Testis (tissue), 2 donors: ENCODE measurements around the gene PLCB3.

Source experiments
- POLR2A ChIP-seq: fragments of 450-650 bp; IDR thresholded peaks from one replicate; pipeline ENCODE4 v1.6.1; 2017; ENCODE audit warnings: antibody characterized with exemption, mild to moderate bottlenecking, moderate library complexity
- TF ChIP-seq, protein P1 (sequence below), 3 experiments: fragments of 450-650 bp in 2 of 3; fragments of 200-600 bp in 1 of 3; sonication (generic) in 1 of 3; IDR thresholded peaks; one replicate each; pipeline ENCODE4 v1.5.1; 2016 to 2019; ENCODE audit warnings: antibody characterized with exemption in 3 of 3, mild to moderate bottlenecking in 2 of 3, moderate library complexity in 1 of 3

DNA sequence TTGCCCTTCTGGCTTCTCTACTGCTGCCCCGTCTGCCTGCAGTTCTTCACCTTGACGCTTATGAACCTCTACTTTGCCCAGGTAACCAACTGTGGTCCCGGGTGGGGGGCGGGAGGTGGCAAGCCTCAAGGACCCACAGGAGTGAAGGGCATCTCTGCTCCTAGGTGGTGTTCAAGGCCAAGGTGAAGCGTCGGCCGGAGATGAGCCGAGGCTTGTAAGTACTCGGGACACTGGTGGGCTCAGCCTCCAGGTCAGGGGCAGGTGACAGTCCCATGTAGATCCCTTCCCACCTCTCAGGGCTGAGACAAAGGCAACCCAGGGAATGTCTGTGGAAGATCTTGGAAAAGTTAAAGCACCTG, 35.5 kb downstream of the PLCB3 start:
- TF ChIP-seq, protein P1, sequence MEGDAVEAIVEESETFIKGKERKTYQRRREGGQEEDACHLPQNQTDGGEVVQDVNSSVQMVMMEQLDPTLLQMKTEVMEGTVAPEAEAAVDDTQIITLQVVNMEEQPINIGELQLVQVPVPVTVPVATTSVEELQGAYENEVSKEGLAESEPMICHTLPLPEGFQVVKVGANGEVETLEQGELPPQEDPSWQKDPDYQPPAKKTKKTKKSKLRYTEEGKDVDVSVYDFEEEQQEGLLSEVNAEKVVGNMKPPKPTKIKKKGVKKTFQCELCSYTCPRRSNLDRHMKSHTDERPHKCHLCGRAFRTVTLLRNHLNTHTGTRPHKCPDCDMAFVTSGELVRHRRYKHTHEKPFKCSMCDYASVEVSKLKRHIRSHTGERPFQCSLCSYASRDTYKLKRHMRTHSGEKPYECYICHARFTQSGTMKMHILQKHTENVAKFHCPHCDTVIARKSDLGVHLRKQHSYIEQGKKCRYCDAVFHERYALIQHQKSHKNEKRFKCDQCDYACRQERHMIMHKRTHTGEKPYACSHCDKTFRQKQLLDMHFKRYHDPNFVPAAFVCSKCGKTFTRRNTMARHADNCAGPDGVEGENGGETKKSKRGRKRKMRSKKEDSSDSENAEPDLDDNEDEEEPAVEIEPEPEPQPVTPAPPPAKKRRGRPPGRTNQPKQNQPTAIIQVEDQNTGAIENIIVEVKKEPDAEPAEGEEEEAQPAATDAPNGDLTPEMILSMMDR (IDR thresholded peaks at IDR 0.05), result no peak
- no peak for TF ChIP-seq POLR2A
